ENCODE data around the gene BCL7C. TPM values are rescaled to one million over a fixed set of nuclear protein-coding genes. Genes with fewer than 3 reads are reported as not detected.

Gene BCL7C
- total and polyA plus RNA-seq, 2 of the 8 experiments (the other 6 are each of a cell fraction or from before 2014, with no cell fraction given) = 8.6 to 17.2 TPM

DNA sequence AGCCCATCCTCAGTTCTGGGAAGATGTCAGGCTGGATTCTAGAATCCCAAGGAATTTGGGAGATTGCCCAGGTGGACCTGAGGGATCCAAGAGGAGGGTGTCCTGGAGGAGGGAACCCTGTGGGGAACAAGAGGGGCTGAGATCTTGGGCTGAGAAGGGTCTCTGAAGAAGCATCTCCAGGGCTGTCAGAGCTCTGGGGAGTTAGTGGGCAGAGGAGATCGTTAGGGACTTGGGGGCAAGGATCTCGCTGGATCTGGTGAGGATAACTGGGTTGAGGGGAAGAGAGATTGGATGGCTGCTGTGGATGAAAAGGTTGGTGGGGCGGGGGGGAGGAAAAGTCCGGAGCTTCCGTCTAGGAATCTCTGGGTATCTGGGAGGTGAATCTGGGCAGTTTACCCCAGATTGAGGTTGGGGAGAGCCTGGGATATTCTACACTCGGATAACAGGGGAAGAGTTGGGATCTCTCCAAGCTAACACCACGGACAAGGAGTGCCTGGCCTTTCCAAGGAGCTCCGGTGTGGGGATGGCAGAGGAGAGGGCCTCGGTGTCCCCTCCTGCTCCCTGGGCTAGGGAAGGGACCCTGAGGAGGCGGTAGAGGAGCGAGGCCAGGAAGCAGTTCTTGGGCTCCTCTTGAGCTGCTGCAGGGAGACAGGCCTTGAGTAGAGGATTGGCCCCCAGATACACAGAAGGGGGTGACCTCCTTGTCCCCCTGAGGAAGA is 31.2 kb upstream of the BCL7C start (continued):
- TF ChIP-seq CHD7 (IDR thresholded peaks at IDR 0.05; ENCODE audit: insufficient replicate concordance, low read length) = no peak
